Measurements from ENCODE around the gene CSTPP1. TPM values are rescaled to one million over a fixed set of nuclear protein-coding genes. Genes with fewer than 3 reads are reported as not detected.
"Not testable (repeated sequence)": the region's sequence is repeated elsewhere in the genome, so short reads cannot be mapped to it uniquely, and the experiment has no call there.

The CSTPP1 gene
- total RNA-seq, 1 donor from 2014 or later: 15.2 TPM

GRCh38 chr11:47178737-47179654 is 242.4 kb downstream of the CSTPP1 start:
- no peak for DNase-seq (ENCODE audit: low read depth, low spot score)

- DNase-seq (ENCODE audit: low read depth, low spot score): no peak
Observed at GRCh38 chr11:47179655-47179991, 243.1 kb downstream of the CSTPP1 start.

GRCh38 chr11:47180006-47180787 is 243.6 kb downstream of the CSTPP1 start:
- no peak for DNase-seq (ENCODE audit: low read depth, low spot score)

- no peak for DNase-seq (ENCODE audit: low read depth, low spot score)
Observed at GRCh38 chr11:47181271-47181670, 244.7 kb downstream of the CSTPP1 start.

- DNase-seq (ENCODE audit: low read depth, low spot score): no peak
Observed at GRCh38 chr11:47182380-47182779, 245.8 kb downstream of the CSTPP1 start.

GRCh38 chr11:47183031-47183856 is 246.7 kb downstream of the CSTPP1 start:
- no peak for DNase-seq (ENCODE audit: low read depth, low spot score)

GRCh38 chr11:47183969-47184368 is 247.4 kb downstream of the CSTPP1 start:
- DNase-seq (ENCODE audit: low read depth, low spot score): no peak

- DNase-seq (ENCODE audit: low read depth, low spot score): no peak
Observed at GRCh38 chr11:47184711-47185304, 248.2 kb downstream of the CSTPP1 start.

GRCh38 chr11:47185305-47186075 is 248.9 kb downstream of the CSTPP1 start:
- no peak for DNase-seq (ENCODE audit: low read depth, low spot score)

- no peak for DNase-seq (ENCODE audit: low read depth, low spot score)
Observed at GRCh38 chr11:47186076-47186699, 249.6 kb downstream of the CSTPP1 start, which contains the start of gene PACSIN3. TSS of gene PACSIN3 (minus strand) at chr11:47186434. CDS start at chr11:47182727, 3,707 bp downstream.

GRCh38 chr11:47186700-47187695 is 250.4 kb downstream of the CSTPP1 start:
- no peak for DNase-seq (ENCODE audit: low read depth, low spot score)

- DNase-seq (ENCODE audit: low read depth, low spot score): no peak
Observed at GRCh38 chr11:47187723-47188122, 251.2 kb downstream of the CSTPP1 start.

GRCh38 chr11:47188259-47188658 is 251.7 kb downstream of the CSTPP1 start:
- DNase-seq (ENCODE audit: low read depth, low spot score): no peak

GRCh38 chr11:47189100-47189834 is 252.7 kb downstream of the CSTPP1 start:
- DNase-seq (ENCODE audit: low read depth, low spot score): no peak

GRCh38 chr11:47191137-47191536 is 254.6 kb downstream of the CSTPP1 start:
- DNase-seq (ENCODE audit: low read depth, low spot score): not testable (repeated sequence)

- no peak for DNase-seq (ENCODE audit: low read depth, low spot score)
Observed at GRCh38 chr11:47192111-47192510, 255.6 kb downstream of the CSTPP1 start.

GRCh38 chr11:47198161-47198560 is 261.6 kb downstream of the CSTPP1 start:
- DNase-seq (ENCODE audit: low read depth, low spot score): not testable (repeated sequence)

GRCh38 chr11:47201015-47201414 is 264.5 kb downstream of the CSTPP1 start:
- DNase-seq (ENCODE audit: low read depth, low spot score): no peak
